Stimulated activated CD4-positive, alpha-beta T cell treated with anti-CD3 and anti-CD28 coated beads, Interleukin-15, amount 100 ng/mL, for 48 hours (primary cell): ENCODE data around the gene GIPR.
"Not testable (repeated sequence)": the region's sequence is repeated elsewhere in the genome, so short reads cannot be mapped to it uniquely, and the experiment has no call there.

Experiments
- DNase-seq, 2 donors: peaks; one replicate each; pipeline ENCODE4 v3.0.0-alpha.2; 2020; ENCODE audit warnings: low read depth in 2 of 2

Gene GIPR

DNA sequence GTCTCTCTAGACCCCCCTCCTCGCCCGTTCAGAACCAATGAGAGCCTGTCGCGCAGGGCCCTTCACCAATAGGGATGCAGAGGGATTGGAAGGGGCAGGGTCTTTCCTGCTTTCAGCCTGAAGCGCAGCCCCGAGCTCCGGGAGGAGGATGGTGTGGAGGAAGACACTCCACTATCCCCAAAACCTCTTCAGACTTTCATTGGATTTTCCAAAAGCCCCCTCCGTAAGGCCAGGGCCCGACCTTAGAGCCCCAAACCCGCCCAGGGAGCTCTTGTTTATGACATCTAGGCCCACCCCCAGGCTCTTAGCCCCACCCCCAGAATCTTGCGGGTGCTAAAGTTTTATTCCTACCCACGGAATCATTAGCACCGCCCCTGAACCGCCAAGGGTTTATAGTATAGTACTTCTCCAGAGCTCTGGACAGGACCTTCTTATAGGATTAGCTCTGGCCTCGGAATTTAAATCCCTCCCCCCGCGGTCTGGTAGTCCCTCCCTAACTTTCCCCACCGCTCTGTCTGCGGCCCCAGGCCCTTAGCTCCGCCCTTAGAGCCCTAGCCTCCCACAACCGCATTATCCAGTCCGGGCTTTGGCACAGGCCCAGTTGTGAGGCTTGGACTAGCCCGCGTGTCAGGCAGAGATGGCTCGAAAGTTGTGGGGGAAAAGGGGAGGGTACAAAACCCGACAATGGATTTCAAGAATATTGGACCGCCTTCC lies 22.2 kb upstream of the GIPR start:
- DNase-seq = peak; percentile 76 to 80

GRCh38 chr19:45646345-45646698 lies 21.7 kb upstream of the GIPR start:
- no peak for DNase-seq

DNA sequence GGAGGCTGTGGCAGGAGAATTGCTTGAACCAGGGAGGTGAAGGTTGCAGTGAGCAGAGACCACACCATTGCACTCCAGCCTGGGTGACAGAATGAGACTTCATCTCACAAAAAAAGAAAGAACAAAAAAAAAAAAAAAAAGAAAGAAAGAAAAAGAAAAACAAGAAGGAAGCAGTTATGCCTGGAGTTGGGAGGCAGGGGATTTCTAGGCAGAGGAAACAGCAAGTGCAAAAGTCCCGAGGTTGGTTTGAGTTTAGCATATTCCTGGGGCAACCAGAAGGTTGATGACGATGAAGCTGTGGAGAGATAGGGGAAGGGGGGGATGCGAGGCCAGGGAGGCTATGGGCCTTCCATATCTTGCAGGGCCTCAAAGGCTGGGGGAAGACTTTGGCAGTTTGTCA lies 17.3 kb upstream of the GIPR start:
- DNase-seq = no peak

DNA sequence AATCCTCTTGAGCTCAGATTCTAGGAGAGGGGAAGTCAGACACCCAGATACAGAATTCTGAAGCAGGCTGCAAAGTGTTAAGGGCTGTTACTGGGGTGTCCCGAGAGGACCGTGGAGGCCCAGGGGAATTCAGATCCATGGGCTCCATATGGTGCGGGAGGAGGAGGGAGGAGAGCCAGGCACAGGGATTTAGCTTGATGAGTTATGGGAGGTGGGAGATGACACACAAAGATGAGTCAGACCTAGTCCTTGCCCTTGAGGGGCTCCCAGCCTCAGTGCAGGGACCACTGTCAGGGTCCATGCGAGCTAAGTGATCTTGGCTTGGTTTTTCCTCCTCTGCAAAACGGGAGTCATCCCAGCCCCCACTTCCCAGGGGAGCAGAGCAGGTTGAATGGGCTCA lies 14.4 kb upstream of the GIPR start:
- no peak for DNase-seq

DNA sequence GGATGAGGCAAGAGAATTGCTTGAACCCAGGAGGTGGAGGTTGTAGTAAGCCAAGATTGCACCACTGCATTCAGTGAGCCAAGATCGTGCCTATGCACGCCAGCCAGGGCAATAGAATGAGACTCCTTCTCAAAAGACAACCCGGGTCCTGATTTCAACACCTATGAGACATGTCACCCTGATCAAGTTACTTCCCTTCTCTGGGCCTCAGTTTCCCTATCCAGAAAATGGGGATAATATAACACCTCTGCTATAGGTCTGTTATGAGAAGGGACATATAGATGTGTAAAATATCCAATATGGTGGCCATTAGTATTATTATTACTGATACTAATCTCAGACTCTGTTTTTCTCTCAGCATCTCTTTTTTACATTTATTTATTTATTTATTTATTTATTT lies 12.9 kb upstream of the GIPR start:
- no peak for DNase-seq

GRCh38 chr19:45657520-45658167 lies 10.4 kb upstream of the GIPR start:
- no peak for DNase-seq

GRCh38 chr19:45659096-45659729 lies 8.8 kb upstream of the GIPR start:
- DNase-seq = no peak

- no peak for DNase-seq
Measured at GRCh38 chr19:45660636-45661035, 7.4 kb upstream of the GIPR start.

GRCh38 chr19:45663800-45664199 lies 4.2 kb upstream of the GIPR start:
- no peak for DNase-seq

- no peak for DNase-seq
Measured at GRCh38 chr19:45664575-45664974, 3.4 kb upstream of the GIPR start.

GRCh38 chr19:45668342-45668871 lies 386 bp downstream of the GIPR start:
- no peak for DNase-seq

- peak; percentile 61 to 75 for DNase-seq
Measured at GRCh38 chr19:45670670-45671453, 2.8 kb downstream of the GIPR start.

DNA sequence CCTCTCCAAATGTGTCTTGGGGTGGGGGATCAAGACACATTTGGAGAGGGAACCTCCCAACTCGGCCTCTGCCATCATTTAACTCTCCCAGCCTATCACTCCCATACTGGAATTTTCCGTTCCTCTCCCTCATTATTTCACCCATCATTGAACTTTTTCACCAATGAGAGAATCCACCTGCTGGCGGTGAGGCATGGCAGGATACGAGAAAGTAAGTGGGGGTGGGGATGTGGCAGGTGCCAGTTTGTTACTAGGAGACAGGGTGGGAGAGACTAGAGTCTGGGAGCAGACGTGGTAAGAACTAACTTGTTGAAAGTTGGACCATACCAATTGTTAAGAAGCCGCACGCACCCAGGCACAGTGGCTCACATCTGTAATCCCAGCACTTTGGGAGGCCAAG lies 6.9 kb downstream of the GIPR start:
- DNase-seq = no peak

GRCh38 chr19:45676851-45677263 lies 8.8 kb downstream of the GIPR start:
- peak in 1 of 2 donors; percentile 35 for DNase-seq

GRCh38 chr19:45677351-45678230 lies 9.6 kb downstream of the GIPR start:
- DNase-seq = peak; percentile 85 to 87

DNA sequence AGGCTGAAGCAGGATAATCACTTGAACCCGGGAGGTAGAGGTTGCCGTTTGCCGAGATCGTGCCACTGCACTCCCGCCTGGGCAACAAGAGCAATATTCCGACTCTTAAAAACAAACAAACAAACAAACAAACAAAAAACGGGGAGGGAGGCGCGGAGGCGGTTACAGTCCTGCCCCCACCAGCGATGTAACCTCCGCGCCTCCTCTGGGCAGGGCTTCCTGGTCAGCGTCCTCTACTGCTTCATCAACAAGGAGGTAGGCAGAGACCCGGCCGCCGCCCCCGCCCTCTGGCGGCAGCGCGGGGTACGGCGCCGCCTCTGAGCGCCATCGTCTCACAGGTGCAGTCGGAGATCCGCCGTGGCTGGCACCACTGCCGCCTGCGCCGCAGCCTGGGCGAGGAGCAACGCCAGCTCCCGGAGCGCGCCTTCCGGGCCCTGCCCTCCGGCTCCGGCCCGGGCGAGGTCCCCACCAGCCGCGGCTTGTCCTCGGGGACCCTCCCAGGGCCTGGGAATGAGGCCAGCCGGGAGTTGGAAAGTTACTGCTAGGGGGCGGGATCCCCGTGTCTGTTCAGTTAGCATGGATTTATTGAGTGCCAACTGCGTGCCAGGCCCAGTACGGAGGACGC lies 13.5 kb downstream of the GIPR start:
- DNase-seq = peak; percentile 68 to 75

GRCh38 chr19:45682117-45682516 lies 14.1 kb downstream of the GIPR start:
- no peak for DNase-seq

DNA sequence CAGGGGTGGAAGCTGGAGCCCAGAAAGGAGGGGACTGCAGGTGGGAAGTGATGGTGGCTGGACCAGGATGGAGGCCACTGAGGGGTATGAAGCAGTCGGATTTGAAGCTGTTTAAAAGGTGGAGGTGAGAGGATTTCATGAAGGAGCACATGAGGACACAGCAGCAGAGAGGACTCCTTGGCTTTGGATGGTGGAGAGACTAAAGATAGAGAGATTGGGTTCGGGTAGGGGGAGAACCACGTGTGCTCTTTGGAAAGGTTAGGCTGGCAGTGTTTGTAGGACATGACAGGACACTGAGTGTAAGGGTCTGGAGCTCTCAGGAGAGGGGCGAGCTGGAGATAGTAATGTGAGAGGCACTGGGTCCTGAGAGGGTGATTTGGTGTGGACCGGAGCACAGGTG lies 14.9 kb downstream of the GIPR start:
- no peak for DNase-seq

DNA sequence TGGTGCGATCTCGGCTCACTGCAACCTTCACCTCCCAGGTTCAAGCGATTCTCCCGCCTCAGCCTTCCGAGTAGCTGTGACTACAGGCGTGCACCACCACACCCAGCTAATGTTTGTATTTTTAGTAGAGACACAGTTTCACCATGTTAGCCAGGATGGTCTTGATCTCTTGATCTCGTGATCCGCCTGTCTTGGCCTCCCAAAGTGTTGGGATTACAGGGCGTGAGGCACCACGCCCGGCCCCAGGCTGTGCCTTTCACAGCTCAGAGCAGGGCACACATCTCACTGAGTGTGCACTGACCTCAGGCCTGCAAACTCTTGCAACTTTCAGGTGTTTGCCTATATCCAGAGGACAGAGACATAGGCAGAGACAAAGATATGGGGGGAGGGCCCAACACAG lies 17.0 kb downstream of the GIPR start:
- DNase-seq = not testable (repeated sequence)

- no peak for DNase-seq
Measured at GRCh38 chr19:45687599-45687998, 19.6 kb downstream of the GIPR start.
